Mesothelial cell of epicardium (in vitro differentiated cells): ENCODE data around the gene PLXNB2. TPM values are rescaled to one million over a fixed set of nuclear protein-coding genes. Genes with fewer than 3 reads are reported as not detected.

Experiments
- DNase-seq, 2 experiments: peaks; one replicate each; pipeline ENCODE4 v3.0.0; 2021; ENCODE audit warnings: low spot score in 2 of 2; ENCODE audit not compliant: unreplicated experiment in 2 of 2
- H3K27ac Mint-ChIP-seq: 2 replicates; pipeline ENCODE4 v1.8.0; 2021; ENCODE audit warnings: mixed read lengths
- H3K27me3 Mint-ChIP-seq: 2 replicates; pipeline ENCODE4 v1.8.0; 2021; ENCODE audit warnings: low read depth, mixed read lengths
- H3K36me3 Mint-ChIP-seq: 2 replicates; pipeline ENCODE4 v1.8.0; 2021; ENCODE audit warnings: mixed read lengths
- H3K4me1 Mint-ChIP-seq: 2 replicates; pipeline ENCODE4 v1.8.0; 2021; ENCODE audit warnings: mixed read lengths
- H3K4me3 Mint-ChIP-seq: 2 replicates; pipeline ENCODE4 v1.8.0; 2021; ENCODE audit warnings: mild to moderate bottlenecking, moderate library complexity, mixed read lengths
- H3K9me3 Mint-ChIP-seq: 2 replicates; pipeline ENCODE4 v1.8.0; 2021; ENCODE audit warnings: mixed read lengths
- total RNA-seq: library from RNA; stranded (reverse); gene quantifications from 3 replicates; pipeline ENCODE4 v1.2.1, GENCODE V29; 2021
- TF ChIP-seq, protein P1 (sequence below): fragments of 200-600 bp; sonication (generic); IDR thresholded peaks from one replicate; pipeline ENCODE4 v1.5.0; 2021; ENCODE audit warnings: antibody characterized with exemption; ENCODE audit not compliant: unreplicated experiment

PLXNB2 gene
- total RNA-seq, 1 donor from 2014 or later = 467 TPM

DNA sequence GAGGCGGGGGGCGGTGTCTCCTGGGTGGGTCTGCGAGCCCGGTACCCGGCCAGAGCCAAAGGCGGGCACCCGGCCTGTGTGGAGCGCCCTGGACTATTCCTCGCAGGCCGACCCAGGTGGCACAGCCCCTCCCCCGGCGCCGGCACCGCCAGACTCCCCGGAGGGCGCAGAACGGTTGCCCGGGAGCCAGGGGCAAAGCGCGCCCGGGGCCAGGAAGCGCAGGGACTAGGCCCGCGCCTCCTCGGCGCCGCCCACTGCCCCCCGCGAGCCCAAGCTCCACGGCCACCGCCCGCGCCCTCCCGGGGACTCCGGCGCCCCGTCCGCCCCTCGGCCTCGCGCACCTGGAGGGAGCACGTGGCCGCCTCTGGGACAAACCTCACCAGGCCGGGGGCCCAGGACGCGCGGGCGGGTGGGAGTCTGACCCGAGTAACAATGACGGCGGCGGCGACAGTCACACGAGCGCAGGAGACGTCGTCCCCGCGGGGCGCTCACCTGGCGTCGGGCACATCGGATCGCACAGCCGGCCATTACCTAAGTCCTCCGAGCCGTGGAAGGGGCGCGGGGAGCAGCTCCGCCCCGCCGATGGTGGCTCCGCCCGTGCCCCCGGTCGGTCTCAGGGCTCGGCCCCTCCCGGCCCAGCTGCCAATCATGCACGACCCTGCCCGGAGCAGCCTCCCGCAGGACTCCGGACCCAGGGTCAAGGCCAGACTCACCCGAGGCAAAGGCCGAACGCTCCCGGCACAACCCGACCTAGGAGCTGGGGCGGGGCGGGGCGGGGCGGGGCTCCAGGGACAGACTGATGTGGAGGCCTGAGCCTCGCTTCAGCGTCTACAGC is 7.4 kb downstream of the PLXNB2 start:
- H3K9me3 Mint-ChIP-seq = no peaks in the 10 kb centered on the region
- DNase-seq = no peak
- no peaks in the 10 kb centered on the region for H3K27me3 Mint-ChIP-seq
- TF ChIP-seq, protein P1, sequence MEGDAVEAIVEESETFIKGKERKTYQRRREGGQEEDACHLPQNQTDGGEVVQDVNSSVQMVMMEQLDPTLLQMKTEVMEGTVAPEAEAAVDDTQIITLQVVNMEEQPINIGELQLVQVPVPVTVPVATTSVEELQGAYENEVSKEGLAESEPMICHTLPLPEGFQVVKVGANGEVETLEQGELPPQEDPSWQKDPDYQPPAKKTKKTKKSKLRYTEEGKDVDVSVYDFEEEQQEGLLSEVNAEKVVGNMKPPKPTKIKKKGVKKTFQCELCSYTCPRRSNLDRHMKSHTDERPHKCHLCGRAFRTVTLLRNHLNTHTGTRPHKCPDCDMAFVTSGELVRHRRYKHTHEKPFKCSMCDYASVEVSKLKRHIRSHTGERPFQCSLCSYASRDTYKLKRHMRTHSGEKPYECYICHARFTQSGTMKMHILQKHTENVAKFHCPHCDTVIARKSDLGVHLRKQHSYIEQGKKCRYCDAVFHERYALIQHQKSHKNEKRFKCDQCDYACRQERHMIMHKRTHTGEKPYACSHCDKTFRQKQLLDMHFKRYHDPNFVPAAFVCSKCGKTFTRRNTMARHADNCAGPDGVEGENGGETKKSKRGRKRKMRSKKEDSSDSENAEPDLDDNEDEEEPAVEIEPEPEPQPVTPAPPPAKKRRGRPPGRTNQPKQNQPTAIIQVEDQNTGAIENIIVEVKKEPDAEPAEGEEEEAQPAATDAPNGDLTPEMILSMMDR = no peak
- H3K36me3 Mint-ChIP-seq = no peaks in the 10 kb centered on the region
- H3K4me3 Mint-ChIP-seq = no peak overlapping the region
- peaks cover 63% of the 10 kb centered on the region for H3K4me1 Mint-ChIP-seq
- no peak overlapping the region for H3K27ac Mint-ChIP-seq

DNA sequence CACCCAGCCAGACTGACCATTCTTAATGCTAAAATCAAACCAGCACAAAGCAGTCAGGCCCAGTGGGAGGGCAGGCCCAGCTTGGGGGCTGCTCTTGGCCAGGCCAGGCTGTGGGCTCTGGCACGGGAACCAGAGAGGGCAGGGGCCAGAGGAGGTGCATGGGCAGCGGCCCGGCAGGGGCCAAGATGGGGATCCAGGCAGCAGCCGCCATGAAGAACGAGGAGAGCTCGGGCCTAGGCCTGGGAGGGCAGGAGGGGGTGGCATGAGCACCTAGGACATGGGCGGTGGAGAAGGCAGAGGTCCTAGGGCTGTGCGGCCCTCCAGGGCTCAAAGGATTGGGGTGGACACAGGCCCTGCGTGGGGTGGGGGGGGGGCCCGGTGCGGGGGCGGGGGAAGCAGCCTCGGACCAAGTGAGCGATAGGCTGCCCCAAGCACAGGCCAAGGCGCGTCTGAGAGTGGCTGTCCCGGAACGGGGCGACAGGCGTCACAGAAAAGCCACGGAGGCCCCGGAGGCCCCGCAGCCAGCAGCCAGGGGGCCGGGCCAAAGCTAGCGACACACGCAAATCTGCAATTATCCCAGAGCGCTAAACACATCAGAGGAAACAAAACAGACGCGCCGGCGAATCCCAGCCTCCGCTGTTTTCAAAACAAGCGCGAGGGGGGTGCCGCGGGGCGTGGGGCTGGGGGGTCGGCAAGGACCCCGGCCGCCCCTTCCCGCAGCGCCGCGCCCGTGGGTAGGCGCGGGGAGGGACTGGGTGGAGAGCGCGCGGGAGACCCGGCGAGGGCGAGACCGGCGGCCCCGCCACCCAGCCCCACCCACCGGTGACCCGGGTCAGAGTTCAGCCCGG is 8.3 kb downstream of the PLXNB2 start:
- Mint-ChIP-seq H3K4me3 (peak overlapping the region; percentile 51), H3K27me3 (no peaks in the 10 kb centered on the region), H3K27ac (peak overlapping the region; percentile 93), H3K36me3 (no peaks in the 10 kb centered on the region), H3K9me3 (no peaks in the 10 kb centered on the region), H3K4me1 (peaks cover 60% of the 10 kb centered on the region)
- TF ChIP-seq, protein P1 = no peak
- no peak for DNase-seq

DNA sequence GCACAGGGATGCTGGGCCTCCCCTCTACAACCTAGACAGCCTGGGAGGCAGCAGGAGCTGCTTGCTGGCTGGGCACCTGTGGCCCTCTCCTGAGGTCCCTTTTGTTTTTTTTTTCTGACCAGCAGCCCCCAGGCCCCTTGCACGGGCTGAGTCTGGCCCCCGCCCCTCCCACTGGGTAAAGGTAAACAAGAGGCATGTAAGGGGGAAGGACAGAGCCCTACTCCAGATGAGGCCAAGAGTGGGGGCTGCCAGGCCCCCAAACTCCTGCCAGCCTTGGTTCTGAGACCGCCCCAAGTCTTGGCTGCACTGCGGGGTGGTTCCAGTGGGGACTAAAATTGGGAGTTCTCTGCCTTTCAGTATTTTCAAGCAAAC is 9.2 kb downstream of the PLXNB2 start:
- TF ChIP-seq, protein P1 = no peak
- peak overlapping the region; percentile 31 for H3K4me3 Mint-ChIP-seq
- no peaks in the 10 kb centered on the region for H3K27me3 Mint-ChIP-seq
- peaks cover 52% of the 10 kb centered on the region for H3K4me1 Mint-ChIP-seq
- DNase-seq = no peak
- H3K27ac Mint-ChIP-seq = peak overlapping the region; percentile 93
- H3K9me3 Mint-ChIP-seq = no peaks in the 10 kb centered on the region
- no peaks in the 10 kb centered on the region for H3K36me3 Mint-ChIP-seq

DNA sequence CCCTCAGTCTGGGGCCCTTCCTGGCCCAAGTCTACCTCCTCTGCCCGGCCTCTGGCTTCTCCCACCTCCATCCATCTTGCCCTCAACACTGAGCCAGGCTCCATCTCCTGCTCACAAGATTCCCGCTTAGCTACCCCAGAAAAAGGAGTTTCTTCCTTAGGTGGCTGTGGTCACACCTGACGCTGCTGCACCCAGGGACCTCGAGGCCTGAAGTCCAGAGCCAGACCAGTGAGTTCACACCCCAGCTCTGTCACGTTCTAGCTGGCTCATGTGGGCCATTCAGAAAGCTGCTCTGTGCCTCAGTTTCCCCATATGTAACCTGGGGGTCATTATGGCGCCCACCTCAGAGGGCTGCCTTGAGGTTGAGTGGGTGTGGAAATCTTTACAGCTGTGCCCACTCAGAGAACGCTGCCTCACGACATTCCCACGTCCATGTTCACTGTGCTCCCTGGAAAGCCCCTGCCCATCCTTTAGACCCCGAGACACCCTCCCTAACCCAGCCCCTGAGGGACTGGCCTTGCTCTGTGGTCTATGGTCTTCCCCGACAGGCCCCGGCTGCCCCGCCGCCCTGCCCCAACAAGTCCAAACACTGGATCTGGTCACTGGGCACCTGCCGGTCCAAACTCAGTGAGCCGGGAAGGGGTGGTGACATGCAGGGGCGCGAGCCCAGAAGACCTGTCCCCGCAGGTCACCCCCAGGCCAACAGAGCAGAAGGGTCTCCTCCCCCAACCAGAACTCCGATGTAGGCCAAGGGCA is 9.8 kb downstream of the PLXNB2 start:
- Mint-ChIP-seq H3K36me3 (peaks cover under 1% of the 10 kb centered on the region), H3K9me3 (no peaks in the 10 kb centered on the region), H3K4me1 (peaks cover 50% of the 10 kb centered on the region), H3K27ac (peak overlapping the region; percentile 93), H3K27me3 (no peaks in the 10 kb centered on the region), H3K4me3 (no peak overlapping the region)
- DNase-seq = no peak
- TF ChIP-seq, protein P1 = no peak

DNA sequence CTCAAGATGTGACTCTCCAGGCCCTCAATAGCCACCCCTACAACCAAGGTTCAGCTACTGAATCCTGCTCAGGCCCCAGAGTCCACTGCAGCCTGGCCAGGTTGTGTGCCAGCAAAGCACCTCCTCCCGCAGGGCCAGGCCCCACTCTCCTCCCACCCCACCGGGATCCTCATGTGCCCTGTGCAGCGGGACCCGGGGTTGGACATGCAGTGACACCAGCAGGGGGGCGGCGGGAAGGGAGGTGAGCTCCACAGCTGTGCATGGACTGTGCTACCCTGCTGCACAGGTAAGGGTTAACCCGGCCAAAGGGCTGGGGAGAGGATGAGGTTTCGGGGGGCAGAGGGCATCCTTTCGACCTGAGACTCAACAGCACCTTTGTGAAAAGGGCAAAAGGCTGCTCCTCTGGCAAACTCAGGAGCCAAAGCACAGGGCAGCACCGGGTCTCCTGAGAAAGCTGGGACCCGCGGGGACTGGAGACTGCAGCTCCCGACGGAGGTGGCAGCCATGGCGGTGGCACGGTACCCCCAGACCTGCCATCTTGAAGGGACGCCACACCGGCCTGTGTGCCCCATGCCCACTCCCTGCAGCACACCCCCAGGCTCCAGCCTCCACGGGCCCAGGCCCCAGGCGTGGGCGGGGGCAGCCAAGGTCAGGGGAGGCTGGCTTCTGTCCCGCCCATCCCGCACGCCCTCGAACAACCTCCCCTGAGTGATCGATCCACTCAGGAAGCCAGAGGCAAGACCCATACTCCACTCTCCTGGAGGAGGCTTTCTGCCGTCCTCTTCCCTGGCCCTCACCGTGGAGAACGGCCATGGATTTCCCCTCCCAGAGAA is 10.6 kb downstream of the PLXNB2 start:
- Mint-ChIP-seq H3K4me3 (no peak overlapping the region), H3K36me3 (peaks cover 3% of the 10 kb centered on the region)

More for the DNA sequence above, 10.6 kb downstream of the PLXNB2 start:
- Mint-ChIP-seq H3K27ac (peak overlapping the region; percentile 93), H3K9me3 (no peaks in the 10 kb centered on the region), H3K27me3 (no peaks in the 10 kb centered on the region), H3K4me1 (peaks cover 52% of the 10 kb centered on the region)
- TF ChIP-seq, protein P1 = no peak
- DNase-seq = no peak
